Subcutaneous adipose tissue (tissue), 4 donors: Measurements from ENCODE around the gene PIR. TPM values are rescaled to one million over a fixed set of nuclear protein-coding genes. Genes with fewer than 3 reads are reported as not detected.

Experiments used
- CTCF ChIP-seq: fragments of 450-650 bp; IDR thresholded peaks from one replicate; pipeline ENCODE4 v1.5.1; 2016; ENCODE audit warnings: low read depth, mild to moderate bottlenecking, control low read depth, antibody characterized with exemption, moderate library complexity
- total RNA-seq, 4 donors: library from RNA; depleted of rRNA; stranded (reverse); fragments of >200 nt; gene quantifications; one replicate each; pipeline ENCODE4 v1.1.0, GENCODE V29; 2016

PIR gene
- total RNA-seq, 4 donors from 2014 or later = 7.8 to 35.4 (median 22.6) TPM

GRCh38 chrX:15504661-15505060, 11.5 kb upstream of the PIR start:
- no peak for TF ChIP-seq CTCF

- TF ChIP-seq CTCF = no peak
Observed at GRCh38 chrX:15501506-15501905, 8.4 kb upstream of the PIR start.

- TF ChIP-seq CTCF = no peak
Observed at GRCh38 chrX:15500497-15500966, 7.4 kb upstream of the PIR start, which contains the start of gene BMX. BMX (plus strand) TSS chrX:15500807; CDS start chrX:15508354, 7,547 bp downstream.

GRCh38 chrX:15499976-15500375, 6.8 kb upstream of the PIR start:
- TF ChIP-seq CTCF = no peak

- TF ChIP-seq CTCF = no peak
Observed at GRCh38 chrX:15498741-15499140, 5.6 kb upstream of the PIR start.

- no peak for TF ChIP-seq CTCF
Observed at GRCh38 chrX:15497865-15498264, 4.7 kb upstream of the PIR start.

GRCh38 chrX:15496824-15497223, 3.7 kb upstream of the PIR start:
- TF ChIP-seq CTCF = no peak
